Superior temporal gyrus (tissue), 1 donor: ENCODE measurements around the gene CNPY1.

Experiments
- DNase-seq: peaks from one replicate; pipeline ENCODE4 v3.0.0-alpha.2; 2016; ENCODE audit errors: extremely low spot score

The CNPY1 gene

GRCh38 chr7:155558961-155559360 is 12.6 kb upstream of the CNPY1 start:
- no peak for DNase-seq

- no peak for DNase-seq
These were observed 12.0 kb upstream of the CNPY1 start for GRCh38 chr7:155558351-155558750.

GRCh38 chr7:155557778-155558177 is 11.4 kb upstream of the CNPY1 start:
- no peak for DNase-seq

- no peak for DNase-seq
These were observed 10.4 kb upstream of the CNPY1 start for GRCh38 chr7:155556763-155557162.

- DNase-seq, result no peak
These were observed 8.8 kb upstream of the CNPY1 start for GRCh38 chr7:155555116-155555695.

GRCh38 chr7:155553871-155554270 is 7.5 kb upstream of the CNPY1 start:
- DNase-seq, result no peak

- DNase-seq, result no peak
These were observed 5.6 kb upstream of the CNPY1 start for GRCh38 chr7:155551785-155552611.

GRCh38 chr7:155550916-155551315 is 4.6 kb upstream of the CNPY1 start:
- DNase-seq, result no peak

- no peak for DNase-seq
These were observed 2.9 kb upstream of the CNPY1 start for GRCh38 chr7:155549226-155549625.

- no peak for DNase-seq
These were observed 917 bp upstream of the CNPY1 start for GRCh38 chr7:155547161-155547791.

- no peak for DNase-seq
These were observed 1.0 kb downstream of the CNPY1 start for GRCh38 chr7:155545348-155545747.

- no peak for DNase-seq
These were observed 1.9 kb downstream of the CNPY1 start for GRCh38 chr7:155544485-155544884.

- no peak for DNase-seq
These were observed 2.4 kb downstream of the CNPY1 start for GRCh38 chr7:155543926-155544325.

- no peak for DNase-seq
These were observed 3.1 kb downstream of the CNPY1 start for GRCh38 chr7:155543011-155543876.

- no peak for DNase-seq
These were observed 4.2 kb downstream of the CNPY1 start for GRCh38 chr7:155541986-155542675.

GRCh38 chr7:155540553-155540952 is 5.8 kb downstream of the CNPY1 start:
- DNase-seq, result no peak

GRCh38 chr7:155538293-155538692 is 8.1 kb downstream of the CNPY1 start:
- DNase-seq, result no peak

- no peak for DNase-seq
These were observed 9.9 kb downstream of the CNPY1 start for GRCh38 chr7:155536451-155536850.

- no peak for DNase-seq
These were observed 11.7 kb downstream of the CNPY1 start for GRCh38 chr7:155534691-155535090.

- DNase-seq, result no peak
These were observed 12.3 kb downstream of the CNPY1 start for GRCh38 chr7:155533827-155534690.
